ENCODE measurements around the gene IL17REL. TPM values are rescaled to one million over a fixed set of nuclear protein-coding genes. Genes with fewer than 3 reads are reported as not detected.

Gene IL17REL
- total and polyA plus RNA-seq, 12 donors, result not detected

GRCh38 chr22:49999063-49999945 lies 13.3 kb downstream of the IL17REL start:
- 14 to 59% (median 33%) methylated on average over 9 to 56 of the region's 70 CpGs for WGBS, 4 donors
- Histone ChIP-seq H3K36me3 (replicated peaks in 1 of 2) (no peaks in the 10 kb centered on the region), H3K27ac (no peak overlapping the region), H3K9me3 (replicated peaks in 1 of 3) (no peaks in the 10 kb centered on the region), H3K4me1 (replicated peaks in 1 of 2) (peaks cover 0 to 3% of the 10 kb centered on the region in 2 donors), H3K27me3 (peaks cover 14% of the 10 kb centered on the region), H3K4me3 (peak overlapping the region in 1 of 4 donors; percentile 38)
- DNase-seq, result peak in 1 of 7 donors; percentile 23
- no peak for TF ChIP-seq POLR2A (IDR thresholded peaks at IDR 0.05)
- intact Hi-C loops (cut with DNase I), result no loop called here

DNA sequence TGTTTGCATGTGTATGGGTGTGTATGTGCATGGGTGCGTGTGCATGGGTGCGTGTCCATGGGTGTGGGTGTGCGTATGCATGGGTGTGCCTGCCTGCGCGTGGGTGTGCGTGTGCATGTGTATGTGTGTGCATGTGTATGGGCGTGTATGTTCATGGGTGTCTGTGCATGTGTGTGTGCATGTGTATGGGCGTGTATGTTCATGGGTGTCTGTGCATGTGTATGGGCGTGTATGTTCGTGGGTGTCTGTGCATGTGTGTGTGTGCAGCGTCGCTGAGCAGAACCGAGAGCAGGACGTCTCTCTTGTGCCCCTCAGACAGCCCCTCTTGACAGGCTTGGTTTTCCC lies 13.9 kb downstream of the IL17REL start:
- peaks cover 14% of the 10 kb centered on the region for H3K27me3 ChIP-seq

GRCh38 chr22:49997932-49998717 lies 14.4 kb downstream of the IL17REL start:
- Histone ChIP-seq H3K27ac (no peak overlapping the region), H3K9me3 (replicated peaks in 1 of 3) (no peaks in the 10 kb centered on the region), H3K4me1 (replicated peaks in 1 of 2) (peaks cover 0 to 6% of the 10 kb centered on the region in 2 donors), H3K36me3 (replicated peaks in 1 of 2) (no peaks in the 10 kb centered on the region), H3K4me3 (no peak overlapping the region), H3K27me3 (peaks cover 14% of the 10 kb centered on the region)
- peak in 1 of 7 donors; percentile 15 for DNase-seq
- WGBS, 4 donors, result 91 to 97% (median 92%) methylated on average over 5 to 21 of the region's 21 CpGs
- intact Hi-C loops (cut with DNase I), result no loop called here
- TF ChIP-seq CTCF (IDR thresholded peaks at IDR 0.05), result no peak
- TF ChIP-seq POLR2A (IDR thresholded peaks at IDR 0.05), result no peak

More for the DNA sequence above, 13.9 kb downstream of the IL17REL start:
- 88 to 91% (median 88%) methylated on average over 9 to 14 of the region's 14 CpGs for WGBS, 4 donors
- Histone ChIP-seq H3K36me3 (replicated peaks in 1 of 2) (no peaks in the 10 kb centered on the region), H3K4me3 (no peak overlapping the region), H3K4me1 (replicated peaks in 1 of 2) (peaks cover 0 to 3% of the 10 kb centered on the region in 2 donors), H3K27ac (no peak overlapping the region), H3K9me3 (replicated peaks in 1 of 3) (no peaks in the 10 kb centered on the region)
- intact Hi-C loops (cut with DNase I), result no loop called here
- TF ChIP-seq POLR2A (IDR thresholded peaks at IDR 0.05), result no peak
- no peak for TF ChIP-seq CTCF (IDR thresholded peaks at IDR 0.05)
- DNase-seq, result no peak

GRCh38 chr22:49997251-49997599 lies 15.3 kb downstream of the IL17REL start:
- WGBS, 4 donors, result 84 to 89% (median 84%) methylated on average over 8 to 12 of the region's 12 CpGs
- no peak overlapping the region for H3K4me3 ChIP-seq
- H3K4me1 ChIP-seq (replicated peaks in 1 of 2), result peaks cover 0 to 8% of the 10 kb centered on the region in 2 donors
- no peak for DNase-seq
- H3K27ac ChIP-seq, result no peak overlapping the region
- H3K27me3 ChIP-seq, result peaks cover 14% of the 10 kb centered on the region
- H3K36me3 ChIP-seq (replicated peaks in 1 of 2), result no peaks in the 10 kb centered on the region
- H3K9me3 ChIP-seq (replicated peaks in 1 of 3), result no peaks in the 10 kb centered on the region
- intact Hi-C loops (cut with DNase I), result no loop called here
- TF ChIP-seq POLR2A (IDR thresholded peaks at IDR 0.05), result no peak
- TF ChIP-seq CTCF (IDR thresholded peaks at IDR 0.05), result no peak

Data from adrenal gland (tissue), 12 donors.